ENCODE data around the gene CD70.

DNA sequence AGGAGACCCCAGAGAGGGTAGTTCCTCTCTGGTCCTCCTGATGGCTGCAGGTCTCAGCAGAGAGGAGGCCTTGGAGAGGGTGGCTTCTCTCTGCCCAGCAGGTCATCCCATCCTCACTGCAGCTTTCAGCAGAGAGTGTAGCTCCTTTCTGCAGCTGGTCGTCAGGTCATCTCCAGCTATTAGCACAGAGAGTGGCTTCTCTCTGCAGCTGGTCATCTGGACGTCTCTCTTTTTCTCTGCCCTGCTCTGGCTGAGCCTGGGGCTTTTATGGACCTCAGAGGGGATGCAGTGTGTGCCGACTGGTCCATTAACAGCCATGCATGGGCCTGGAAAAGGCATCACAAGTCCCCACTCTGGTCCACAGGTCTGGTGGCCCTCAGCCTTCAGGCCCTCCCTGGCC is 39.9 kb downstream of the CD70 start:
- no peak for TF ChIP-seq POLR2AphosphoS5 (IDR thresholded peaks at IDR 0.05)
- TF ChIP-seq, protein P1, sequence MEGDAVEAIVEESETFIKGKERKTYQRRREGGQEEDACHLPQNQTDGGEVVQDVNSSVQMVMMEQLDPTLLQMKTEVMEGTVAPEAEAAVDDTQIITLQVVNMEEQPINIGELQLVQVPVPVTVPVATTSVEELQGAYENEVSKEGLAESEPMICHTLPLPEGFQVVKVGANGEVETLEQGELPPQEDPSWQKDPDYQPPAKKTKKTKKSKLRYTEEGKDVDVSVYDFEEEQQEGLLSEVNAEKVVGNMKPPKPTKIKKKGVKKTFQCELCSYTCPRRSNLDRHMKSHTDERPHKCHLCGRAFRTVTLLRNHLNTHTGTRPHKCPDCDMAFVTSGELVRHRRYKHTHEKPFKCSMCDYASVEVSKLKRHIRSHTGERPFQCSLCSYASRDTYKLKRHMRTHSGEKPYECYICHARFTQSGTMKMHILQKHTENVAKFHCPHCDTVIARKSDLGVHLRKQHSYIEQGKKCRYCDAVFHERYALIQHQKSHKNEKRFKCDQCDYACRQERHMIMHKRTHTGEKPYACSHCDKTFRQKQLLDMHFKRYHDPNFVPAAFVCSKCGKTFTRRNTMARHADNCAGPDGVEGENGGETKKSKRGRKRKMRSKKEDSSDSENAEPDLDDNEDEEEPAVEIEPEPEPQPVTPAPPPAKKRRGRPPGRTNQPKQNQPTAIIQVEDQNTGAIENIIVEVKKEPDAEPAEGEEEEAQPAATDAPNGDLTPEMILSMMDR (IDR thresholded peaks at IDR 0.05), result no peak
- TF ChIP-seq POLR2A (IDR thresholded peaks at IDR 0.05), result no peak

All from breast epithelium (tissue), 3 donors.